Thyroid gland (tissue), 4 donors: ENCODE results near the gene BRMS1. TPM values are rescaled to one million over a fixed set of nuclear protein-coding genes. Genes with fewer than 3 reads are reported as not detected.
"Not testable (repeated sequence)": the region's sequence is repeated elsewhere in the genome, so short reads cannot be mapped to it uniquely, and the experiment has no call there.

ENCODE experiments used
- DNase-seq, 2 donors: peaks; one replicate each; pipeline ENCODE4 v3.0.0-alpha.2; 2019
- H3K27ac ChIP-seq, 3 donors: fragments of 200-600 bp; sonication (generic); 1 replicate in 2 of 3; 2 replicates in 1 of 3; pipeline ENCODE4 v1.5.1; 2016 to 2019; ENCODE audit warnings: mild to moderate bottlenecking in 1 of 3, moderate library complexity in 1 of 3
- H3K27me3 ChIP-seq: fragments of 200-600 bp; sonication (generic); one replicate; pipeline ENCODE4 v1.5.1; 2019
- H3K36me3 ChIP-seq, 2 donors: fragments of 200-600 bp; sonication (generic); one replicate each; pipeline ENCODE4 v1.5.1; 2016 to 2019
- H3K4me1 ChIP-seq, 2 donors: fragments of 200-600 bp; sonication (generic); one replicate each; pipeline ENCODE4 v1.5.1; 2017 to 2019
- H3K4me3 ChIP-seq, 3 donors: fragments of 200-600 bp; sonication (generic); replicated peaks in 1 of 3; 1 replicate in 2 of 3; 2 replicates in 1 of 3; pipeline ENCODE4 v1.5.1; 2016; ENCODE audit warnings: mild to moderate bottlenecking in 1 of 3
- H3K9me3 ChIP-seq: fragments of 200-600 bp; sonication (generic); one replicate; pipeline ENCODE4 v1.5.1; 2017
- CTCF ChIP-seq, 6 experiments: fragments of 200-600 bp in 3 of 6; fragments of 450-650 bp in 3 of 6; sonication (generic) in 3 of 6; IDR thresholded peaks; one replicate each; pipeline ENCODE4 v1.5.1; 2016 to 2019; ENCODE audit warnings: antibody characterized with exemption in 6 of 6, mild to moderate bottlenecking in 2 of 6, inconsistent platforms in 1 of 6, moderate library complexity in 1 of 6
- POLR2A ChIP-seq, 2 donors: fragments of 450-650 bp; IDR thresholded peaks; one replicate each; pipeline ENCODE4 v1.6.1; 2017; ENCODE audit warnings: antibody characterized with exemption in 2 of 2, mild to moderate bottlenecking in 2 of 2, moderate library complexity in 1 of 2
- WGBS, 2 donors: methylation state at CpG; one replicate each; pipeline ENCODE4 v1.1.5; 2017; 5-methylcytosine and 5-hydroxymethylcytosine counted together
- intact Hi-C: fragments of 100-400 bp; cut with DNase I; formaldehyde crosslinking; loops from one replicate; pipeline ENCODE4 v1.15.1; 2023
- total RNA-seq, 4 donors: library from RNA; depleted of rRNA; stranded (reverse); fragments of >200 nt; gene quantifications; one replicate each; pipeline ENCODE4 v1.2.3, GENCODE V29; 2016

The BRMS1 gene
- total RNA-seq, 4 donors from 2014 or later = 41.4 to 64.4 (median 53.8) TPM

GRCh38 chr11:66323684-66324083 is 21.2 kb downstream of the BRMS1 start:
- H3K36me3 ChIP-seq = no peaks in the 10 kb centered on the region
- 92 to 98% methylated on average over 1 of the region's 1 CpG for WGBS, 2 donors
- H3K9me3 ChIP-seq = no peaks in the 10 kb centered on the region
- no peaks in the 10 kb centered on the region for H3K27me3 ChIP-seq
- H3K4me3 ChIP-seq = no peak overlapping the region
- H3K4me1 ChIP-seq = peaks cover 0 to 27% of the 10 kb centered on the region in 2 donors
- intact Hi-C loops = no loop called here
- no peak for DNase-seq
- TF ChIP-seq POLR2A (IDR thresholded peaks at IDR 0.05) (no peak), CTCF (IDR thresholded peaks at IDR 0.05) (no peak)
- no peak overlapping the region for H3K27ac ChIP-seq

- peak; percentile 13 to 19 for DNase-seq
- TF ChIP-seq POLR2A (IDR thresholded peaks at IDR 0.05) (no peak), CTCF (IDR thresholded peaks at IDR 0.05) (no peak)
- Histone ChIP-seq H3K27me3 (no peaks in the 10 kb centered on the region), H3K4me1 (peaks cover 0 to 24% of the 10 kb centered on the region in 2 donors), H3K4me3 (no peak overlapping the region), H3K36me3 (no peaks in the 10 kb centered on the region), H3K27ac (no peak overlapping the region), H3K9me3 (no peaks in the 10 kb centered on the region)
- WGBS, 2 donors = 79 to 82% methylated on average over 11 of the region's 11 CpGs
- intact Hi-C loops = no loop called here
Observed at GRCh38 chr11:66322732-66323427, 22.0 kb downstream of the BRMS1 start.

- H3K9me3 ChIP-seq = no peaks in the 10 kb centered on the region
- H3K36me3 ChIP-seq = no peaks in the 10 kb centered on the region
- H3K27ac ChIP-seq = peak overlapping the region in 1 of 3 donors; percentile 10
- H3K27me3 ChIP-seq = no peaks in the 10 kb centered on the region
- DNase-seq = no peak
- intact Hi-C loops = no loop called here
- H3K4me1 ChIP-seq = peaks cover 0 to 25% of the 10 kb centered on the region in 2 donors
- H3K4me3 ChIP-seq = no peak overlapping the region
- 92 to 94% methylated on average over 4 of the region's 4 CpGs for WGBS, 2 donors
- TF ChIP-seq CTCF (IDR thresholded peaks at IDR 0.05) (no peak), POLR2A (IDR thresholded peaks at IDR 0.05) (no peak)
Observed at GRCh38 chr11:66321606-66322005, 23.3 kb downstream of the BRMS1 start.

DNA sequence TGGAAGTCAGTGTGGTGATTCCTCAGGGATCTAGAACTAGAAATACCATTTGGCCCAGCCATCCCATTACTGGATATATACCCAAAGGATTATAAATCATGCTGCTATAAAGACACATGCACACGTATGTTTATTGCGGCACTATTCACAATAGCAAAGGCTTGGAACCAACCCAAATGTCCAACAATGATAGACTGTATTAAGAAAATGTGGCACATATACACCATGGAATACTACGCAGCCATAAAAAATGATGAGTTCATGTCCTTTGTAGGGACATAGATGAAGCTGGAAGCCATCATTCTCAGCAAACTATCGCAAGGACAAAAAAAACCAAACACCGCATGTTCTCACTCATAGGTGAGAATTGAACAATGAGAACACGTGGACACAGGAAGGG is 24.2 kb downstream of the BRMS1 start:
- WGBS, 2 donors = 95 to 98% methylated on average over 6 of the region's 6 CpGs
- H3K4me1 ChIP-seq = peaks cover 0 to 20% of the 10 kb centered on the region in 2 donors

GRCh38 chr11:66320289-66320688 is 24.6 kb downstream of the BRMS1 start:
- peaks cover 0 to 20% of the 10 kb centered on the region in 2 donors for H3K4me1 ChIP-seq
- not testable (repeated sequence) for H3K27me3 ChIP-seq

More for the DNA sequence above, 24.2 kb downstream of the BRMS1 start:
- H3K4me3 ChIP-seq, H3K36me3 ChIP-seq, H3K27me3 ChIP-seq, DNase-seq, intact Hi-C loops, H3K27ac ChIP-seq, H3K9me3 ChIP-seq: not testable (repeated sequence)

DNA sequence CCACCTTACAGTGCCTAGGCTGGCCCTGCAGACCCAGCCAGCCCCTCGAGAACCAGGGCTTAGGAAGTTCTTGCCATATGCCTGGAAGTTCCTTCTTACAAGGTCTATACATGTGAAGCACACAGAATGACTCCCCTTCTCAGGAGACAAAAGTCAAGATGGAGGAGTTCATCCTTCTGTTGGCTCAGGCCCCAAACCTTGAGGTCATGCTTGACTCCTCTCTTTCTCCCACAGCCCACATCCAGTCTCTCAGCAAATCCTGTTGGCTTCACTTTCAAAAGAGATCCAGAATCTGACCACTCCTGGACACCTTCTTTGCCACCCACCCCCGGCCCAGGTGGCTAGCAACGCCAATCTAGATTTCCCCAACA is 26.3 kb downstream of the BRMS1 start:
- Histone ChIP-seq H3K4me3 (no peak overlapping the region), H3K27me3 (peaks cover 3% of the 10 kb centered on the region), H3K9me3 (no peaks in the 10 kb centered on the region), H3K36me3 (no peaks in the 10 kb centered on the region), H3K27ac (no peak overlapping the region), H3K4me1 (peaks cover 0 to 20% of the 10 kb centered on the region in 2 donors)
- 74 to 88% methylated on average over 3 of the region's 3 CpGs for WGBS, 2 donors
- TF ChIP-seq POLR2A (IDR thresholded peaks at IDR 0.05) (no peak), CTCF (IDR thresholded peaks at IDR 0.05) (no peak)
- intact Hi-C loops = no loop called here
- DNase-seq = no peak

More at GRCh38 chr11:66320289-66320688, 24.6 kb downstream of the BRMS1 start:
- H3K4me3 ChIP-seq, H3K9me3 ChIP-seq, intact Hi-C loops, DNase-seq, H3K36me3 ChIP-seq, H3K27ac ChIP-seq: not testable (repeated sequence)
- WGBS, 2 donors = 92 to 96% methylated on average over 2 of the region's 2 CpGs
